H1 (cell line): ENCODE measurements around the gene CANT1. TPM values are rescaled to one million over a fixed set of nuclear protein-coding genes. Genes with fewer than 3 reads are reported as not detected.

ENCODE experiments used
- CTCF ChIA-PET: fragments of 300-600 bp; sonication (Branson Sonifier 250); formaldehyde crosslinking; loops from one replicate; lab custom pipeline; 2021; ENCODE audit not compliant: partially characterized antibody; lab: Charles Lee
- POLR2A ChIA-PET: fragments of 300-600 bp; sonication (Branson Sonifier 250); formaldehyde crosslinking; loops from one replicate; lab custom pipeline; 2021; ENCODE audit warnings: inconsistent platforms; ENCODE audit not compliant: partially characterized antibody; lab: Charles Lee
- DNase-seq, 2 experiments: peaks; one replicate each; pipeline versions ENCODE4 v3.0.0 to v3.0.0-alpha.2; 2010 to 2022; ENCODE audit warnings: low spot score in 2 of 2, low read depth in 1 of 2, mixed read lengths in 1 of 2
- FAIRE-seq: peaks from 2 replicates; lab custom pipeline; 2011; peaks lifted over from hg19 to GRCh38; lab: Jason Lieb, UNC
- H2AFZ ChIP-seq: 2 replicates; pipeline ENCODE4 v1.8.1; 2012; ENCODE audit warnings: low read length, inconsistent platforms
- H2AK5ac ChIP-seq: 2 replicates; pipeline ENCODE4 v1.6.1; 2013; ENCODE audit warnings: low read depth, low read length
- H2BK120ac ChIP-seq: replicated peaks from 2 replicates; pipeline ENCODE3; 2013; ENCODE audit warnings: low read depth, low read length, inconsistent platforms
- H2BK12ac ChIP-seq: 2 replicates; pipeline ENCODE4 v1.6.1; 2013; ENCODE audit warnings: low read depth, low read length
- H2BK15ac ChIP-seq: 2 replicates; pipeline ENCODE4 v1.6.1; 2013; ENCODE audit warnings: low read length
- H2BK20ac ChIP-seq: 2 replicates; pipeline ENCODE4 v1.6.1; 2013; ENCODE audit warnings: low read length
- H2BK5ac ChIP-seq: 2 replicates; pipeline ENCODE4 v1.6.1; 2013; ENCODE audit warnings: low read depth, low read length
- H3K14ac ChIP-seq: 2 replicates; pipeline ENCODE4 v1.6.1; 2013; ENCODE audit warnings: inconsistent platforms; ENCODE audit not compliant: insufficient read length
- H3K18ac ChIP-seq: 2 replicates; pipeline ENCODE4 v1.6.1; 2013; ENCODE audit warnings: low read length; ENCODE audit errors: extremely low read depth
- H3K23ac ChIP-seq: 2 replicates; pipeline ENCODE4 v1.6.1; 2013; ENCODE audit warnings: inconsistent platforms; ENCODE audit not compliant: insufficient read length
- H3K23me2 ChIP-seq: 2 replicates; pipeline ENCODE4 v1.6.1; 2013; ENCODE audit warnings: low read depth, low read length
- H3K27ac ChIP-seq: 2 replicates; pipeline ENCODE4 v1.6.1; 2011; ENCODE audit warnings: low read depth, low read length, inconsistent platforms
- H3K27me3 ChIP-seq, 4 experiments: replicated peaks in 1 of 4; 1 replicate in 1 of 4; 2 replicates in 3 of 4; pipeline versions ENCODE4 v1.6.1 to v1.8.1; 2011 to 2013; ENCODE audit warnings: low read length in 3 of 4, mild to moderate bottlenecking in 3 of 4, inconsistent platforms in 2 of 4, mixed read lengths in 2 of 4, moderate library complexity in 1 of 4; ENCODE audit not compliant: control insufficient read depth in 3 of 4, insufficient read depth in 3 of 4; ENCODE audit errors: extremely low read depth in 1 of 4
- H3K36me3 ChIP-seq, 4 experiments: 2 replicates each; pipeline versions ENCODE4 v1.6.1 to v1.8.1; 2011 to 2013; ENCODE audit warnings: mild to moderate bottlenecking in 4 of 4, low read length in 3 of 4, moderate library complexity in 2 of 4, control low read depth in 1 of 4, inconsistent platforms in 1 of 4; ENCODE audit not compliant: insufficient read depth in 4 of 4, control insufficient read depth in 2 of 4
- H3K4ac ChIP-seq: replicated peaks from 2 replicates; pipeline ENCODE3; 2013; ENCODE audit warnings: low read length, low read depth, mixed read lengths, inconsistent platforms; ENCODE audit not compliant: insufficient read length
- H3K4me1 ChIP-seq, 4 experiments: replicated peaks in 1 of 4; 1 replicate in 1 of 4; 2 replicates in 3 of 4; pipeline versions ENCODE4 v1.6.1 to v1.8.1; 2011 to 2013; ENCODE audit warnings: low read length in 3 of 4, inconsistent platforms in 2 of 4, mixed read lengths in 1 of 4; ENCODE audit not compliant: insufficient read depth in 4 of 4, control insufficient read depth in 3 of 4
- H3K4me2 ChIP-seq, 2 experiments: 2 replicates each; pipeline versions ENCODE4 v1.6.1 to v1.8.1; 2011 to 2013; ENCODE audit warnings: low read depth in 2 of 2, low read length in 2 of 2, control low read depth in 1 of 2, inconsistent platforms in 1 of 2, mild to moderate bottlenecking in 1 of 2; ENCODE audit not compliant: insufficient read depth in 1 of 2
- H3K4me3 ChIP-seq, 4 experiments: fragments of 200-600, 300-600 bp in 1 of 4; sonication (generic), shearing (Covaris generic), sonication (Bioruptor Twin) in 1 of 4; 2 replicates each; pipeline versions ENCODE4 v1.5.1 to v1.8.1; 2011 to 2016; ENCODE audit warnings: low read length in 4 of 4, low read depth in 3 of 4, control low read depth in 2 of 4, inconsistent platforms in 2 of 4, mild to moderate bottlenecking in 2 of 4, mixed read lengths in 1 of 4, moderate library complexity in 1 of 4; ENCODE audit not compliant: insufficient read depth in 2 of 4; ENCODE audit errors: extremely low read depth in 1 of 4
- H3K56ac ChIP-seq: replicated peaks from 2 replicates; pipeline ENCODE3; 2013; ENCODE audit warnings: low read depth, mild to moderate bottlenecking, mixed read lengths, low read length, inconsistent platforms; ENCODE audit not compliant: insufficient read length
- H3K79me1 ChIP-seq: 2 replicates; pipeline ENCODE4 v1.6.1; 2013; ENCODE audit warnings: low read depth, low read length, control low read depth
- H3K79me2 ChIP-seq, 2 experiments: 2 replicates each; pipeline versions ENCODE4 v1.6.1 to v1.8.1; 2012 to 2013; ENCODE audit warnings: low read length in 2 of 2, mild to moderate bottlenecking in 2 of 2, inconsistent platforms in 1 of 2; ENCODE audit not compliant: insufficient read depth in 2 of 2, control insufficient read depth in 1 of 2
- H3K9ac ChIP-seq, 4 experiments: replicated peaks in 1 of 4; 1 replicate in 1 of 4; 2 replicates in 3 of 4; pipeline versions ENCODE4 v1.6.1 to v1.8.1; 2011 to 2013; ENCODE audit warnings: low read depth in 3 of 4, low read length in 3 of 4, control low read depth in 2 of 4, mild to moderate bottlenecking in 2 of 4, moderate library complexity in 2 of 4, inconsistent platforms in 1 of 4; ENCODE audit errors: extremely low read depth in 1 of 4
- H3K9me3 ChIP-seq, 2 experiments: 2 replicates each; pipeline versions ENCODE4 v1.6.1 to v1.8.1; 2012 to 2013; ENCODE audit warnings: mild to moderate bottlenecking in 2 of 2, moderate library complexity in 2 of 2, control low read depth in 1 of 2, inconsistent platforms in 1 of 2, low read depth in 1 of 2, low read length in 1 of 2, mixed read lengths in 1 of 2; ENCODE audit not compliant: insufficient read depth in 2 of 2
- H4K20me1 ChIP-seq, 2 experiments: replicated peaks in 1 of 2; 2 replicates each; pipeline versions ENCODE3 to v1.8.1; 2011 to 2013; ENCODE audit warnings: inconsistent platforms in 2 of 2, low read length in 2 of 2, mild to moderate bottlenecking in 1 of 2; ENCODE audit not compliant: insufficient read depth in 2 of 2, control insufficient read depth in 1 of 2
- H4K5ac ChIP-seq: 2 replicates; pipeline ENCODE4 v1.6.1; 2013; ENCODE audit warnings: low read length, low read depth, mixed read lengths, inconsistent platforms; ENCODE audit not compliant: insufficient read length
- H4K8ac ChIP-seq: 2 replicates; pipeline ENCODE4 v1.8.0; 2013; ENCODE audit warnings: mild to moderate bottlenecking, moderate library complexity, low read length, inconsistent platforms; ENCODE audit not compliant: insufficient read depth; ENCODE audit errors: extremely low read depth
- H4K91ac ChIP-seq: replicated peaks from 2 replicates; pipeline ENCODE3; 2013; ENCODE audit warnings: low read length, mixed read lengths, inconsistent platforms; ENCODE audit not compliant: insufficient read length
- RNF2 ChIP-seq: fragments of 200-900, 300-1000 bp; sonication (generic); IDR thresholded peaks from 2 replicates; pipeline ENCODE4 v1.7.1; 2016; ENCODE audit warnings: borderline replicate concordance, low read depth, mild to moderate bottlenecking, antibody characterized with exemption, low read length; ENCODE audit not compliant: poor library complexity, severe bottlenecking; ENCODE audit errors: missing control alignments
- SUZ12 ChIP-seq: fragments of 200-600 bp; sonication (generic); IDR thresholded peaks from 2 replicates; pipeline ENCODE4 v1.6.1; 2012; ENCODE audit warnings: mild to moderate bottlenecking, inconsistent platforms, low read length, moderate library complexity, mixed read lengths
- WGBS, 2 experiments: shearing (Covaris generic) in 1 of 2; methylation state at CpG; one replicate each; pipeline versions ENCODE4 v1.1.6 to v1.1.7; 2013 to 2015; ENCODE audit warnings: low lambda C conversion rate in 2 of 2, mixed read lengths in 2 of 2, inconsistent platforms in 1 of 2, low coverage in 1 of 2, missing lambda C conversion rate in 1 of 2; ENCODE audit not compliant: insufficient replicate concordance in 2 of 2, insufficient coverage in 1 of 2, insufficient read length in 1 of 2; ENCODE audit errors: extremely low coverage in 1 of 2, missing lambda C conversion rate in 1 of 2; 5-methylcytosine and 5-hydroxymethylcytosine counted together
- polyA plus RNA-seq, 7 experiments: library from polyadenylated mRNA; depleted of rRNA in 3 of 7; stranded (reverse) in 5 of 7; unstranded in 2 of 7; fragments of >200 nt in 5 of 7; fragments of 200-250 nt in 2 of 7; gene quantifications; 1 replicate in 5 of 7; 2 replicates in 1 of 7; 4 replicates in 1 of 7; pipeline versions ENCODE4 v1.2.1 to v1.2.3, GENCODE V29; 2011 to 2013; ENCODE audit warnings: missing spikeins in 2 of 7, mixed read lengths in 2 of 7
- total RNA-seq: library from RNA; stranded (reverse); fragmentation: NEBNext Ultra II Directional; extraction: Animal tissue kit (Norgen Biotek cat#: 25700); gene quantifications from 2 replicates; pipeline ENCODE4 v1.2.1, GENCODE V29; 2021

CANT1 gene
- total and polyA plus RNA-seq, 2 of the 8 experiments (the other 6 are each of a cell fraction or from before 2014, with no cell fraction given): 23.0 to 32.6 TPM

DNA sequence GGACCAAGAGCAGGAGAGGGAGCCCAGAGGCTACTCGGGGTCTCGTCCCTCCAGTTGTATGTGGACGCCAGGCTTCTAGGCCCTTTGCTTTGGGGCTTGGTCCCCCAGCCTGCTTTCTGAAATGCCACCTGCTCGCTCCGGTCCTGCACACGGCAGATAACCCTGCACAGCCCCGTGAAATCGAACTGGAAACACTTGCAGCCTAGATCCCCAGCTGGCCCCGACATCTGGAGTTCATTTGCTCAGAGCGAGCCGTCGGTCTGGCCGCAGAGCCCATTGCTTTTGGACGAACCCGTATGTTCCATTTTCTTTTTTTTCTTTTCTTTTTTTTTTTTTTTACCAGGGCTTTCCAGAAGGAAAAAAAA, 37.3 kb upstream of the CANT1 start:
- H3K79me2 ChIP-seq: no peaks in the 10 kb centered on the region
- WGBS, 2 experiments: 90% methylated on average over 10 of the region's 15 CpGs; no CpG with 5 or more reads in 1 of the 2 experiments
- H2AFZ ChIP-seq: no peak overlapping the region
- no peak overlapping the region for H2BK120ac ChIP-seq
- no peak overlapping the region for H2BK20ac ChIP-seq
- H3K9ac ChIP-seq: no peak overlapping the region
- no peaks in the 10 kb centered on the region; a peak in 1 of 8 replicates for H3K36me3 ChIP-seq
- H3K4me3 ChIP-seq: no peak overlapping the region
- no peak overlapping the region for H2BK5ac ChIP-seq
- CTCF ChIA-PET: interaction anchor here (4.7 kb wide), 1 partner anchor 27 kb away, joined by 56 read pairs; no protein-coding TSS in a partner anchor
- H4K8ac ChIP-seq: no peak overlapping the region
- H4K20me1 ChIP-seq: peaks cover 0 to 11% of the 10 kb centered on the region in 2 experiments
- FAIRE-seq (no peak), DNase-seq (no peak)
- no peak overlapping the region for H4K5ac ChIP-seq
- no peak overlapping the region for H2BK12ac ChIP-seq
- no peak overlapping the region for H3K4me2 ChIP-seq
- peaks cover 4% of the 10 kb centered on the region; the same call in 1 of the 2 replicates for H3K23me2 ChIP-seq
- POLR2A ChIA-PET: no interaction called here
- H3K56ac ChIP-seq: no peak overlapping the region
- no peak overlapping the region for H3K14ac ChIP-seq
- H3K18ac ChIP-seq: no peak overlapping the region
- no peak overlapping the region for H2AK5ac ChIP-seq
- H3K27ac ChIP-seq: no peak overlapping the region
- H3K23ac ChIP-seq: no peak overlapping the region
- H3K4me1 ChIP-seq: no peaks in the 10 kb centered on the region
- no peak overlapping the region for H4K91ac ChIP-seq
- no peaks in the 10 kb centered on the region; a peak in 2 of 4 replicates for H3K9me3 ChIP-seq
- H2BK15ac ChIP-seq: no peak overlapping the region
- no peak overlapping the region for H3K4ac ChIP-seq
- H3K27me3 ChIP-seq: peaks cover 0 to 2% (median 0%) of the 10 kb centered on the region in 4 experiments; a peak in 4 of 7 replicates
- peaks cover 8% of the 10 kb centered on the region for H3K79me1 ChIP-seq
- TF ChIP-seq RNF2 (no peak), SUZ12 (no peak)
